DOHH2 (cell line): Measurements from ENCODE around the gene RTN3.

Source experiments
- H3F3A ChIP-seq: fragments of 200-600 bp; sonication (generic), shearing (Covaris generic); 2 replicates; pipeline ENCODE4 v1.6.0; 2016; ENCODE audit warnings: antibody characterized with exemption, mild to moderate bottlenecking; ENCODE audit not compliant: control insufficient read depth, insufficient read depth
- H3K27ac ChIP-seq: fragments of 200-600 bp; sonication (generic); 2 replicates; pipeline ENCODE4 v1.5.1; 2014; ENCODE audit warnings: low read depth, mild to moderate bottlenecking, low read length, moderate library complexity
- H3K27me3 ChIP-seq: fragments of 200-600 bp; sonication (generic); 2 replicates; pipeline ENCODE4 v1.6.1; 2014; ENCODE audit warnings: mild to moderate bottlenecking, low read length, mixed read lengths; ENCODE audit not compliant: control insufficient read depth
- H3K36me3 ChIP-seq: fragments of 200-600 bp; sonication (generic); 2 replicates; pipeline ENCODE4 v1.6.1; 2014; ENCODE audit warnings: mild to moderate bottlenecking, low read length, moderate library complexity, mixed read lengths; ENCODE audit not compliant: control insufficient read depth
- H3K4me1 ChIP-seq: fragments of 200-600 bp; sonication (generic); 2 replicates; pipeline ENCODE4 v1.6.1; 2014; ENCODE audit warnings: mild to moderate bottlenecking, low read length, mixed read lengths; ENCODE audit not compliant: control insufficient read depth
- H3K4me2 ChIP-seq: fragments of 200-600 bp; sonication (generic); 2 replicates; pipeline ENCODE4 v1.6.0; 2014; ENCODE audit warnings: mild to moderate bottlenecking, low read length, moderate library complexity
- H3K4me3 ChIP-seq: fragments of 200-600 bp; sonication (generic); 2 replicates; pipeline ENCODE4 v1.5.1; 2014; ENCODE audit warnings: mild to moderate bottlenecking, low read length, mixed read lengths
- H3K79me2 ChIP-seq: fragments of 200-600 bp; sonication (generic); 2 replicates; pipeline ENCODE4 v1.6.1; 2014; ENCODE audit warnings: mild to moderate bottlenecking, low read length, mixed read lengths; ENCODE audit not compliant: control insufficient read depth
- H3K9me2 ChIP-seq: fragments of 200-600 bp; sonication (generic); replicated peaks from 2 replicates; pipeline ENCODE4 v1.6.1; 2014; ENCODE audit warnings: mild to moderate bottlenecking, low read length, mixed read lengths; ENCODE audit not compliant: control insufficient read depth
- H3K9me3 ChIP-seq: fragments of 200-600 bp; sonication (generic); 2 replicates; pipeline ENCODE4 v1.6.1; 2014; ENCODE audit warnings: antibody characterized with exemption, low read length, mixed read lengths; ENCODE audit not compliant: control insufficient read depth, insufficient read depth
- H4K20me1 ChIP-seq: fragments of 200-600 bp; sonication (generic); 2 replicates; pipeline ENCODE4 v1.6.0; 2014; ENCODE audit warnings: low read depth, mild to moderate bottlenecking, antibody characterized with exemption, low read length, moderate library complexity; ENCODE audit not compliant: control insufficient read depth, insufficient read depth
- CTCF ChIP-seq: fragments of 200-600 bp; sonication (generic); IDR thresholded peaks from one replicate; pipeline ENCODE4 v1.5.1; 2014; ENCODE audit warnings: antibody characterized with exemption, mild to moderate bottlenecking, low read depth, low read length; ENCODE audit not compliant: poor library complexity, severe bottlenecking
- EZH2phosphoT487 ChIP-seq: fragments of 200-600 bp; sonication (generic); IDR thresholded peaks from 2 replicates; pipeline ENCODE4 v1.6.1; 2017; ENCODE audit warnings: borderline replicate concordance, mild to moderate bottlenecking, antibody characterized with exemption, low read length, moderate library complexity, mixed read lengths

RTN3 gene

GRCh38 chr11:63709336-63709884 lies 28.1 kb downstream of the RTN3 start:
- H3K9me2 ChIP-seq = no peaks in the 10 kb centered on the region
- no peaks in the 10 kb centered on the region for H3K36me3 ChIP-seq
- H3K27ac ChIP-seq = no peak overlapping the region
- H3K4me3 ChIP-seq = no peak overlapping the region
- H3K4me1 ChIP-seq = peaks cover 2% of the 10 kb centered on the region; the same call in 1 of the 2 replicates
- H3K9me3 ChIP-seq = no peaks in the 10 kb centered on the region
- no peaks in the 10 kb centered on the region for H3K27me3 ChIP-seq
- peaks cover 7% of the 10 kb centered on the region for H4K20me1 ChIP-seq
- H3K4me2 ChIP-seq = no peak overlapping the region
- peaks cover 3% of the 10 kb centered on the region; the same call in 1 of the 2 replicates for H3F3A ChIP-seq
- H3K79me2 ChIP-seq = peaks cover 50% of the 10 kb centered on the region
- TF ChIP-seq CTCF = no peak

DNA sequence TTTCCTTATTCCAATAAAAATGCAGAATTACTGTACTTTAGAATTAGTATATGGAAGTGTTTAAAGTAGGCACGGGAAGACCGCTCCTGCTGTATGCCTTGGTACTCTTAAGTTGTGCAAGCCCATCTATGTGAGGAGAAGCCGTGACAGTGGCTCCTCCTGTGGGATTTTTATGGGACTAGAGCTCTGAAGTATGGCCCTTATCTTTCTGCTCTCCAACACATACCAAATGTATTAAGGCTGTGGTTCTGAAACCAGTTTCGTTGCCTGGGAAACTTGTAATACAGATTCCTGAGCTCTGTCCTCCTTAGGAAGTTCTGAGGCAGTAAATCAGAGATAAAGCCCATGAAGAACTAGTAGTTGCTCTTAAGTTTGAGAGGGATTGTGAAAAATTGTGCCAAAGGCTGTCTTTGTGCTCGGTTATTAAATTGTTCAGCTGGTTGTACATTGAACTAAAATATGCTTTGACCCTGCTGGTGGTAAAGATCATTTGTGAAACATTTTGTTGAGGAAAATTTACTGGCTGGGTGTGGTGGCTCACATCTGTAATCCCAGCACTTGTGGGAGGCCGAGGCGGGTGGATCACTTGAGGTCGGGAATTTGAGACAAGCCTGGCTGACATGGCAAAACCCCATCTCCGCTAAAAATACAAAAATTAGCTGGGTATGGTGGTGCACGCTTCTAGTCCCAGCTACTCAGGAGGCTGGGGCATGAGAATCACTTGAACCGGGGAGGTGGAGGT lies 29.3 kb downstream of the RTN3 start:
- Histone ChIP-seq H3K79me2 (peaks cover 43% of the 10 kb centered on the region), H3K27ac (no peak overlapping the region), H3K27me3 (no peaks in the 10 kb centered on the region)

GRCh38 chr11:63711838-63712237 lies 30.5 kb downstream of the RTN3 start:
- no peaks in the 10 kb centered on the region for H3K9me3 ChIP-seq
- peaks cover 38% of the 10 kb centered on the region for H3K79me2 ChIP-seq

More for the DNA sequence above, 29.3 kb downstream of the RTN3 start:
- Histone ChIP-seq H3K9me2 (no peaks in the 10 kb centered on the region), H3K9me3 (no peaks in the 10 kb centered on the region), H3K4me2 (no peak overlapping the region), H3K4me3 (no peak overlapping the region), H4K20me1 (peaks cover 7% of the 10 kb centered on the region), H3K4me1 (no peaks in the 10 kb centered on the region), H3F3A (peaks cover 2% of the 10 kb centered on the region; the same call in 1 of the 2 replicates), H3K36me3 (no peaks in the 10 kb centered on the region)
- TF ChIP-seq CTCF (no peak), EZH2phosphoT487 (no peak)

More at GRCh38 chr11:63711838-63712237, 30.5 kb downstream of the RTN3 start:
- H3K27ac ChIP-seq = no peak overlapping the region
- H3K36me3 ChIP-seq = no peaks in the 10 kb centered on the region
- TF ChIP-seq EZH2phosphoT487 = no peak
- TF ChIP-seq CTCF = no peak
- H4K20me1 ChIP-seq = peaks cover 7% of the 10 kb centered on the region
- peaks cover 2% of the 10 kb centered on the region; the same call in 1 of the 2 replicates for H3F3A ChIP-seq
- H3K4me3 ChIP-seq = no peak overlapping the region
- no peaks in the 10 kb centered on the region for H3K4me1 ChIP-seq
- no peaks in the 10 kb centered on the region for H3K27me3 ChIP-seq
- no peaks in the 10 kb centered on the region for H3K9me2 ChIP-seq
- no peak overlapping the region for H3K4me2 ChIP-seq
